Retinal pigment epithelial cell (primary cell): ENCODE data around the gene PTGR3.

Source experiments
- DNase-seq: peaks from one replicate; pipeline ENCODE4 v3.0.0-alpha.2; 2010; ENCODE audit warnings: low read depth
- H3K4me3 ChIP-seq: 2 replicates; pipeline ENCODE4 v1.5.1; 2011; ENCODE audit warnings: mild to moderate bottlenecking, low read length, control low read depth, moderate library complexity
- CTCF ChIP-seq: conservative IDR thresholded peaks from 2 replicates; pipeline ENCODE4 v1.5.1; 2011; ENCODE audit warnings: low read depth, low read length, control low read depth, inconsistent platforms

PTGR3 gene

GRCh38 chr18:75173738-75174137 lies 35.2 kb downstream of the PTGR3 start:
- no peak for DNase-seq
- H3K4me3 ChIP-seq = no peak overlapping the region
- no peak for TF ChIP-seq CTCF

DNA sequence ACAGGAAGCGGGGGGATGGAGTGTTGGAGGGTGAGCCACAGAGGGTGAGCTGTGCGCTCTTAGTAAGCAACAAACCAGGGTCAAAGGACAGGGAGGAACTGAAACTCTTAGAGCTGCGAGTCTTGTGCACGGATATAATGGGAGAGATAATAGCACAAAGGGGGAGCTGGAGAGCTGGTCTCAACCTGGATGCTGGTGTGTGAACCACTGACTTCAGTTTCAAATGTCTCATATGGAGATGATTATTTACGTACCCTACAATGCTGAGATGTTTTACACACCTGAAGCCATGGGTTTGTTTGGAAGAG lies 35.9 kb downstream of the PTGR3 start:
- no peak for TF ChIP-seq CTCF
- DNase-seq = no peak
- no peak overlapping the region for H3K4me3 ChIP-seq

DNA sequence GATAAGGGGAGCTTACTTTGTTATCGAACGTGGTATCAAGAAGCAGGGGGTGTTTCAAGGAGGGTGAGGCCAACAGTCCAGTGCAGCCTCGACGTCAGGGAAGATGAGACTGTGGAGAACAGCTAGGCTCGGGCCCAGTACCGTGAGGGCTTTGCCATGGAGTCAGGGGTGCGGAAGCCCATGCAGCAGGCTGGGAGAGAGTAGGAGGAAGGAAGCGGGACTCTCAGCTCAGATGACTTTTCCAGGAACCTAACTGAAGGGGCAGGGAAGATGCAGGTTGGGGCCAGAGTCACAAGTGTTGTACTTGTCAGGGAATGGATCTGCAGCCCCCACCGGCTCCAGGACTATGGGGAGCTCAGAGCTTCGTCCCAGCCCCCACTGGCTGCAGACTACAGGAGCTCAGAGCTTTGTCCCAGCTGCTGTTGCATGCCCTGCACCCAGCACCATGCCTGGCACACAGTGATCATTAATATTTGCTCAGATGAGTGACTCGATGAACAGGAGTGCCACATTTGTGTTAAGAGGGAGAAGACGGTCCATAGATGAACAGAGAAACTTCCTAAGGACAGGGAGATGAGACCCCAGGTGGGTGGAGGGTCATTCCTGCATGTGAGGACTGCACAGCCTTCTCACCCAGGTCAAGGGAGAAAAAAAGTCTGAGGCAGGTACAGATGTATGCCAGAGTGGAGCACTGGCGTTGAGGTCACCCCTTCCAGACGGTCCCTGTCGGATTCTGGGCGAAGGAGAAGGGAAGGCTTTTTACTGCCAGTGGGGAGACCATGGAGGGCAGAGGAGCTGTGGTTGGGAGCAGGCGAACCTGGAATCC lies 36.4 kb downstream of the PTGR3 start:
- TF ChIP-seq CTCF = no peak
- no peak for DNase-seq
- H3K4me3 ChIP-seq = no peak overlapping the region

DNA sequence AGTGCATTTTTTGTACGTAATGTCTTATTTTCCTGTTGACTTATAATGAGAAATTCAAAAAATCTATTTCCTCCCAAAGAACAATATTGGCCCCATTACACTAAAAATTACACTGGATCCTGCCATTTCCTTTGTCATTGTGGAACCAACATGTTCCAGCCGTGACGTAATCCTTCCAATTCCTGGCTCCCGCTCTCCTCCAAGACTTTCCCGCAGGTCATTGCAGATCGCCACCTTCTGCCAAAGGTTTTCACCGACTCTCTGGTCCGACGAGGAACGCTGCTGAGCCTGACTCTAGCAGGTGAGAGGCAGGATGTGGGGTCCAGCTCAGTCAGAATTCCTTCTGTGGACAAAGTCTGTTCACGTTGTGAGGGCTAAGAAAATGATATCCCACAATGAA lies 38.0 kb downstream of the PTGR3 start:
- no peak for TF ChIP-seq CTCF

GRCh38 chr18:75170022-75170789 lies 38.7 kb downstream of the PTGR3 start:
- no peak for TF ChIP-seq CTCF
- no peak for DNase-seq
- no peak overlapping the region for H3K4me3 ChIP-seq

More for the DNA sequence above, 38.0 kb downstream of the PTGR3 start:
- DNase-seq = no peak
- H3K4me3 ChIP-seq = no peak overlapping the region

DNA sequence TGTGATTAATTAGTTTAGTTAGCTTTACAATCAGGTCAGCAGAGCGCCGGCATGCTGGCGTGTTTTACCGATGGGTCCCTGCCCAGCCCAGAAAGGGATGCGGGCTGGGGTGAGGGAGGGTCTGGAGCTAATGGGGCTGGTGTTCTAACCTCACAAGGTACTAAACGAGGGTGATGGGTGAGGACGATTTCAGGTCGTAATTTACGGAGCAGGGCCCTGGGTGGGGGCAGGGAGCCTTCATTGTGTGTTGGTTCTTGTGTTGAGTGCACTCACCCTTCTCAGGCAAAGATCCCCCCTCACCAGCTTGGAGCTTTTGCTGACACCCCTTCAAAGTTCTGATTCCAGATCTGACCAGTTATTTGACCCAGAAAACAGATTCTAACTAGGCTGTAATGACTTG lies 39.5 kb downstream of the PTGR3 start:
- TF ChIP-seq CTCF = no peak
- DNase-seq = no peak
- no peak overlapping the region for H3K4me3 ChIP-seq

DNA sequence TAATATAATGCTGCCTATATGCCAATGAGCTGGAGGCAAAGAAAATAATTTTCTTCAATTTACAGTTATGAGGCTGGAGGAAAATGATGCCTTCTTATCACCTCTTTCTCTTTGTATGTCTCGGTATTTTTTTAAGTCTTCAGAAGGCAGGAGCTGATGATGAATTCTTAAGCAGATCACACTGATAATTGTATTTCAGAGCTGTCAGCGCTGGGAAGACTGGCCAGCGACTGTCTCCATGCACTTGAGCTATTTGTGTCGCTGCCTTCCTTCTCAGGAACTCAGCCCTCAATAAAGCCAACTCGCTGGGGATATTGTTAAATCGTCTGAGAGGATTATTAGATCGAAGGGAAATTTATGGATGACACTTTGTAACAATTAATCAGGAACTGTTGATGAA lies 40.3 kb downstream of the PTGR3 start:
- no peak for TF ChIP-seq CTCF
- H3K4me3 ChIP-seq = no peak overlapping the region
- DNase-seq = no peak
